H1 (cell line): ENCODE results near the gene BBX. TPM values are rescaled to one million over a fixed set of nuclear protein-coding genes. Genes with fewer than 3 reads are reported as not detected.

Source experiments
- CTCF ChIA-PET: fragments of 300-600 bp; sonication (Branson Sonifier 250); formaldehyde crosslinking; loops from one replicate; lab custom pipeline; 2021; ENCODE audit not compliant: partially characterized antibody; lab: Charles Lee
- POLR2A ChIA-PET: fragments of 300-600 bp; sonication (Branson Sonifier 250); formaldehyde crosslinking; loops from one replicate; lab custom pipeline; 2021; ENCODE audit warnings: inconsistent platforms; ENCODE audit not compliant: partially characterized antibody; lab: Charles Lee
- DNase-seq, 2 experiments: peaks; one replicate each; pipeline versions ENCODE4 v3.0.0 to v3.0.0-alpha.2; 2010 to 2022; ENCODE audit warnings: low spot score in 2 of 2, low read depth in 1 of 2, mixed read lengths in 1 of 2
- FAIRE-seq: peaks from 2 replicates; lab custom pipeline; 2011; peaks lifted over from hg19 to GRCh38; lab: Jason Lieb, UNC
- H2AFZ ChIP-seq: 2 replicates; pipeline ENCODE4 v1.8.1; 2012; ENCODE audit warnings: low read length, inconsistent platforms
- H2AK5ac ChIP-seq: 2 replicates; pipeline ENCODE4 v1.6.1; 2013; ENCODE audit warnings: low read depth, low read length
- H2BK120ac ChIP-seq: replicated peaks from 2 replicates; pipeline ENCODE3; 2013; ENCODE audit warnings: low read depth, low read length, inconsistent platforms
- H2BK12ac ChIP-seq: 2 replicates; pipeline ENCODE4 v1.6.1; 2013; ENCODE audit warnings: low read depth, low read length
- H2BK15ac ChIP-seq: 2 replicates; pipeline ENCODE4 v1.6.1; 2013; ENCODE audit warnings: low read length
- H2BK20ac ChIP-seq: 2 replicates; pipeline ENCODE4 v1.6.1; 2013; ENCODE audit warnings: low read length
- H2BK5ac ChIP-seq: 2 replicates; pipeline ENCODE4 v1.6.1; 2013; ENCODE audit warnings: low read depth, low read length
- H3K14ac ChIP-seq: 2 replicates; pipeline ENCODE4 v1.6.1; 2013; ENCODE audit warnings: inconsistent platforms; ENCODE audit not compliant: insufficient read length
- H3K18ac ChIP-seq: 2 replicates; pipeline ENCODE4 v1.6.1; 2013; ENCODE audit warnings: low read length; ENCODE audit errors: extremely low read depth
- H3K23ac ChIP-seq: 2 replicates; pipeline ENCODE4 v1.6.1; 2013; ENCODE audit warnings: inconsistent platforms; ENCODE audit not compliant: insufficient read length
- H3K23me2 ChIP-seq: 2 replicates; pipeline ENCODE4 v1.6.1; 2013; ENCODE audit warnings: low read depth, low read length
- H3K27ac ChIP-seq: 2 replicates; pipeline ENCODE4 v1.6.1; 2011; ENCODE audit warnings: low read depth, low read length, inconsistent platforms
- H3K27me3 ChIP-seq, 4 experiments: replicated peaks in 1 of 4; 1 replicate in 1 of 4; 2 replicates in 3 of 4; pipeline versions ENCODE4 v1.6.1 to v1.8.1; 2011 to 2013; ENCODE audit warnings: low read length in 3 of 4, mild to moderate bottlenecking in 3 of 4, inconsistent platforms in 2 of 4, mixed read lengths in 2 of 4, moderate library complexity in 1 of 4; ENCODE audit not compliant: control insufficient read depth in 3 of 4, insufficient read depth in 3 of 4; ENCODE audit errors: extremely low read depth in 1 of 4
- H3K36me3 ChIP-seq, 4 experiments: 2 replicates each; pipeline versions ENCODE4 v1.6.1 to v1.8.1; 2011 to 2013; ENCODE audit warnings: mild to moderate bottlenecking in 4 of 4, low read length in 3 of 4, moderate library complexity in 2 of 4, control low read depth in 1 of 4, inconsistent platforms in 1 of 4; ENCODE audit not compliant: insufficient read depth in 4 of 4, control insufficient read depth in 2 of 4
- H3K4ac ChIP-seq: replicated peaks from 2 replicates; pipeline ENCODE3; 2013; ENCODE audit warnings: low read length, low read depth, mixed read lengths, inconsistent platforms; ENCODE audit not compliant: insufficient read length
- H3K4me1 ChIP-seq, 4 experiments: replicated peaks in 1 of 4; 1 replicate in 1 of 4; 2 replicates in 3 of 4; pipeline versions ENCODE4 v1.6.1 to v1.8.1; 2011 to 2013; ENCODE audit warnings: low read length in 3 of 4, inconsistent platforms in 2 of 4, mixed read lengths in 1 of 4; ENCODE audit not compliant: insufficient read depth in 4 of 4, control insufficient read depth in 3 of 4
- H3K4me2 ChIP-seq, 2 experiments: 2 replicates each; pipeline versions ENCODE4 v1.6.1 to v1.8.1; 2011 to 2013; ENCODE audit warnings: low read depth in 2 of 2, low read length in 2 of 2, control low read depth in 1 of 2, inconsistent platforms in 1 of 2, mild to moderate bottlenecking in 1 of 2; ENCODE audit not compliant: insufficient read depth in 1 of 2
- H3K4me3 ChIP-seq, 4 experiments: fragments of 200-600, 300-600 bp in 1 of 4; sonication (generic), shearing (Covaris generic), sonication (Bioruptor Twin) in 1 of 4; 2 replicates each; pipeline versions ENCODE4 v1.5.1 to v1.8.1; 2011 to 2016; ENCODE audit warnings: low read length in 4 of 4, low read depth in 3 of 4, control low read depth in 2 of 4, inconsistent platforms in 2 of 4, mild to moderate bottlenecking in 2 of 4, mixed read lengths in 1 of 4, moderate library complexity in 1 of 4; ENCODE audit not compliant: insufficient read depth in 2 of 4; ENCODE audit errors: extremely low read depth in 1 of 4
- H3K56ac ChIP-seq: replicated peaks from 2 replicates; pipeline ENCODE3; 2013; ENCODE audit warnings: low read depth, mild to moderate bottlenecking, mixed read lengths, low read length, inconsistent platforms; ENCODE audit not compliant: insufficient read length
- H3K79me1 ChIP-seq: 2 replicates; pipeline ENCODE4 v1.6.1; 2013; ENCODE audit warnings: low read depth, low read length, control low read depth
- H3K79me2 ChIP-seq, 2 experiments: 2 replicates each; pipeline versions ENCODE4 v1.6.1 to v1.8.1; 2012 to 2013; ENCODE audit warnings: low read length in 2 of 2, mild to moderate bottlenecking in 2 of 2, inconsistent platforms in 1 of 2; ENCODE audit not compliant: insufficient read depth in 2 of 2, control insufficient read depth in 1 of 2
- H3K9ac ChIP-seq, 4 experiments: replicated peaks in 1 of 4; 1 replicate in 1 of 4; 2 replicates in 3 of 4; pipeline versions ENCODE4 v1.6.1 to v1.8.1; 2011 to 2013; ENCODE audit warnings: low read depth in 3 of 4, low read length in 3 of 4, control low read depth in 2 of 4, mild to moderate bottlenecking in 2 of 4, moderate library complexity in 2 of 4, inconsistent platforms in 1 of 4; ENCODE audit errors: extremely low read depth in 1 of 4
- H3K9me3 ChIP-seq, 2 experiments: 2 replicates each; pipeline versions ENCODE4 v1.6.1 to v1.8.1; 2012 to 2013; ENCODE audit warnings: mild to moderate bottlenecking in 2 of 2, moderate library complexity in 2 of 2, control low read depth in 1 of 2, inconsistent platforms in 1 of 2, low read depth in 1 of 2, low read length in 1 of 2, mixed read lengths in 1 of 2; ENCODE audit not compliant: insufficient read depth in 2 of 2
- H4K20me1 ChIP-seq, 2 experiments: replicated peaks in 1 of 2; 2 replicates each; pipeline versions ENCODE3 to v1.8.1; 2011 to 2013; ENCODE audit warnings: inconsistent platforms in 2 of 2, low read length in 2 of 2, mild to moderate bottlenecking in 1 of 2; ENCODE audit not compliant: insufficient read depth in 2 of 2, control insufficient read depth in 1 of 2
- H4K5ac ChIP-seq: 2 replicates; pipeline ENCODE4 v1.6.1; 2013; ENCODE audit warnings: low read length, low read depth, mixed read lengths, inconsistent platforms; ENCODE audit not compliant: insufficient read length
- H4K8ac ChIP-seq: 2 replicates; pipeline ENCODE4 v1.8.0; 2013; ENCODE audit warnings: mild to moderate bottlenecking, moderate library complexity, low read length, inconsistent platforms; ENCODE audit not compliant: insufficient read depth; ENCODE audit errors: extremely low read depth
- H4K91ac ChIP-seq: replicated peaks from 2 replicates; pipeline ENCODE3; 2013; ENCODE audit warnings: low read length, mixed read lengths, inconsistent platforms; ENCODE audit not compliant: insufficient read length
- ASH2L ChIP-seq: fragments of 200-600, 300-600 bp; sonication (generic); IDR thresholded peaks from one replicate; pipeline ENCODE4 v1.7.1; 2017; ENCODE audit warnings: low read length
- ATF2 ChIP-seq: IDR thresholded peaks from 2 replicates; pipeline ENCODE4 v1.6.1; 2012; ENCODE audit warnings: low read length, inconsistent platforms
- CTCF ChIP-seq, 3 experiments: IDR thresholded peaks; 1 replicate in 2 of 3; 2 replicates in 1 of 3; pipeline versions ENCODE4 v1.5.1 to v1.6.1; 2011; ENCODE audit warnings: low read length in 3 of 3, mild to moderate bottlenecking in 3 of 3, inconsistent platforms in 2 of 3, low read depth in 1 of 3, moderate library complexity in 1 of 3; ENCODE audit not compliant: insufficient read depth in 1 of 3; ENCODE audit errors: control extremely low read depth in 1 of 3
- FOSL1 ChIP-seq: IDR thresholded peaks from 2 replicates; pipeline ENCODE4 v1.6.1; 2011; ENCODE audit warnings: mild to moderate bottlenecking, low read depth, low read length, moderate library complexity; ENCODE audit not compliant: insufficient read depth
- RNF2 ChIP-seq: fragments of 200-900, 300-1000 bp; sonication (generic); IDR thresholded peaks from 2 replicates; pipeline ENCODE4 v1.7.1; 2016; ENCODE audit warnings: borderline replicate concordance, low read depth, mild to moderate bottlenecking, antibody characterized with exemption, low read length; ENCODE audit not compliant: poor library complexity, severe bottlenecking; ENCODE audit errors: missing control alignments
- WGBS, 2 experiments: shearing (Covaris generic) in 1 of 2; methylation state at CpG; one replicate each; pipeline versions ENCODE4 v1.1.6 to v1.1.7; 2013 to 2015; ENCODE audit warnings: low lambda C conversion rate in 2 of 2, mixed read lengths in 2 of 2, inconsistent platforms in 1 of 2, low coverage in 1 of 2, missing lambda C conversion rate in 1 of 2; ENCODE audit not compliant: insufficient replicate concordance in 2 of 2, insufficient coverage in 1 of 2, insufficient read length in 1 of 2; ENCODE audit errors: extremely low coverage in 1 of 2, missing lambda C conversion rate in 1 of 2; 5-methylcytosine and 5-hydroxymethylcytosine counted together
- polyA plus RNA-seq, 7 experiments: library from polyadenylated mRNA; depleted of rRNA in 3 of 7; stranded (reverse) in 5 of 7; unstranded in 2 of 7; fragments of >200 nt in 5 of 7; fragments of 200-250 nt in 2 of 7; gene quantifications; 1 replicate in 5 of 7; 2 replicates in 1 of 7; 4 replicates in 1 of 7; pipeline versions ENCODE4 v1.2.1 to v1.2.3, GENCODE V29; 2011 to 2013; ENCODE audit warnings: missing spikeins in 2 of 7, mixed read lengths in 2 of 7
- total RNA-seq: library from RNA; stranded (reverse); fragmentation: NEBNext Ultra II Directional; extraction: Animal tissue kit (Norgen Biotek cat#: 25700); gene quantifications from 2 replicates; pipeline ENCODE4 v1.2.1, GENCODE V29; 2021

Gene BBX
- total and polyA plus RNA-seq, 2 of the 8 experiments (the other 6 are each of a cell fraction or from before 2014, with no cell fraction given) = 11.0 to 42.5 TPM

DNA sequence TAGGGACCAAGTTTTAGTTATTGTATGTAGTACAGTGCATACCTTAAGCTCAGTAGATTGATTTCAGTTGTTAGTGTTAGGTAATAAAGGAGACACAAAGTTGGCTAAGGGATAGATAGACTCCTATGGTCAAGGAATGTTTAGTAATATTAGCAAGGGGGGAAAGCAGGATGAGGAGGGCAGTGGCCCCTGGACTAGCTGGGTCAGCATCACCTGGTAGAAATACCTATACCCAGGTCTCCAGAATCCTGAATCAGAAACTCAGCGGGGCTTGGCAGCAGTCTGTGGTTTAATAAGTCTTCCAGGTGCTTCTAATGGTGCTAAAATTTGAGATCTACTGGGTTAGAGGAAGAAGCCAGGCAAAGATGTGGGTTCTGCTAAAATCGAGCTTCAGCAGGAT is 35.0 kb downstream of the BBX start:
- Histone ChIP-seq H3K27me3 (no peaks in the 10 kb centered on the region), H3K9me3 (no peaks in the 10 kb centered on the region), H2BK120ac (no peak overlapping the region), H2BK20ac (no peak overlapping the region), H3K36me3 (no peaks in the 10 kb centered on the region), H3K4me1 (no peaks in the 10 kb centered on the region), H2BK12ac (no peak overlapping the region), H3K4me3 (no peak overlapping the region), H3K27ac (no peak overlapping the region), H3K79me2 (peaks cover 0 to 14% of the 10 kb centered on the region in 2 experiments; a peak in 1 of 4 replicates), H4K20me1 (no peaks in the 10 kb centered on the region), H2AFZ (no peak overlapping the region)
- no peak for DNase-seq
- TF ChIP-seq CTCF (IDR thresholded peaks at IDR 0.05; ENCODE audit: control extremely low read depth in 1 of 3, insufficient read depth in 1 of 3, low read depth in 1 of 3, low read length in 3 of 3) = no peak
- no peak for TF ChIP-seq ASH2L
- no peak for TF ChIP-seq ATF2
- TF ChIP-seq RNF2 = no peak
- no peak for TF ChIP-seq FOSL1
- TF ChIP-seq, all 59 proteins: peak for 0
- Histone ChIP-seq H2BK5ac (no peak overlapping the region), H4K91ac (no peak overlapping the region), H3K23ac (no peak overlapping the region), H2BK15ac (no peak overlapping the region), H3K79me1 (peaks cover 3% of the 10 kb centered on the region), H4K5ac (no peak overlapping the region), H3K14ac (no peak overlapping the region), H3K4me2 (no peak overlapping the region), H3K56ac (no peak overlapping the region), H3K18ac (no peak overlapping the region), H3K23me2 (no peaks in the 10 kb centered on the region), H4K8ac (no peak overlapping the region), H2AK5ac (no peak overlapping the region), H3K4ac (no peak overlapping the region), H3K9ac (no peak overlapping the region)
- WGBS, 2 experiments = 91% methylated on average over 2 of the region's 2 CpGs; no CpG with 5 or more reads in 1 of the 2 experiments
- FAIRE-seq = no peak
- ChIA-PET CTCF (interaction anchor here (1.0 to 3.9 kb wide), 2 partner anchors 14 to 16 kb away, joined by 4 to 11 read pairs; no protein-coding TSS in a partner anchor), POLR2A (no interaction called here)
